Neural cell (in vitro differentiated cells): Measurements from ENCODE around the gene GAL. TPM values are rescaled to one million over a fixed set of nuclear protein-coding genes. Genes with fewer than 3 reads are reported as not detected.
A peak's percentile ranks its signal among the peaks of the same experiment; 100 is the strongest.

ENCODE experiments used
- H2AFZ ChIP-seq: fragments of 200-600, 300-800 bp; sonication (generic), shearing (Covaris generic); 2 replicates; pipeline ENCODE4 v1.6.0; 2014; ENCODE audit warnings: low read depth, mild to moderate bottlenecking, antibody characterized with exemption, low read length, moderate library complexity
- H3F3A ChIP-seq: fragments of 200-600 bp; shearing (Covaris generic); 2 replicates; pipeline ENCODE4 v1.6.1; 2016; ENCODE audit warnings: mild to moderate bottlenecking, moderate library complexity, mixed read lengths, antibody characterized with exemption, low read length; ENCODE audit not compliant: insufficient read depth, poor library complexity, severe bottlenecking
- H3K27ac ChIP-seq: fragments of 200-600, 300-800 bp; sonication (generic), shearing (Covaris generic); 2 replicates; pipeline ENCODE4 v1.5.1; 2014; ENCODE audit warnings: mild to moderate bottlenecking, low read length, moderate library complexity
- H3K27me3 ChIP-seq: fragments of 300-800, 200-600 bp; sonication (generic), shearing (Covaris generic); 2 replicates; pipeline ENCODE4 v1.6.0; 2014; ENCODE audit warnings: mild to moderate bottlenecking, low read depth, low read length, moderate library complexity; ENCODE audit not compliant: insufficient read depth
- H3K36me3 ChIP-seq: fragments of 300-800, 200-600 bp; sonication (generic), shearing (Covaris generic); 2 replicates; pipeline ENCODE4 v1.5.1; 2014; ENCODE audit warnings: mild to moderate bottlenecking, antibody characterized with exemption, low read length, moderate library complexity; ENCODE audit not compliant: insufficient read depth
- H3K4me2 ChIP-seq: fragments of 300-800, 200-600 bp; sonication (generic), shearing (Covaris generic); 2 replicates; pipeline ENCODE4 v1.6.0; 2014; ENCODE audit warnings: mild to moderate bottlenecking, low read length
- H3K4me3 ChIP-seq: fragments of 300-800, 200-600 bp; sonication (generic), shearing (Covaris generic); 2 replicates; pipeline ENCODE4 v1.5.1; 2014; ENCODE audit warnings: mild to moderate bottlenecking, low read length, moderate library complexity
- H3K79me2 ChIP-seq: fragments of 200-600 bp; shearing (Covaris generic); replicated peaks from 2 replicates; pipeline ENCODE4 v1.6.0; 2014; ENCODE audit warnings: mild to moderate bottlenecking, low read length, moderate library complexity; ENCODE audit not compliant: insufficient read depth
- H3K9ac ChIP-seq: fragments of 300-800, 200-600 bp; sonication (generic), shearing (Covaris generic); 2 replicates; pipeline ENCODE4 v1.6.1; 2016; ENCODE audit warnings: mild to moderate bottlenecking, low read length, mixed read lengths
- H3K9me2 ChIP-seq: fragments of 200-600 bp; shearing (Covaris generic); 2 replicates; pipeline ENCODE4 v1.6.1; 2016; ENCODE audit warnings: mild to moderate bottlenecking, low read length, mixed read lengths; ENCODE audit not compliant: insufficient read depth
- H3K9me3 ChIP-seq: fragments of 200-600, 300-800 bp; sonication (generic), shearing (Covaris generic); 2 replicates; pipeline ENCODE4 v1.6.1; 2016; ENCODE audit warnings: mild to moderate bottlenecking, mixed run types, low read length, moderate library complexity, mixed read lengths
- H4K20me1 ChIP-seq: fragments of 200-600 bp; shearing (Covaris generic); 2 replicates; pipeline ENCODE4 v1.6.1; 2016; ENCODE audit warnings: mild to moderate bottlenecking, mixed run types; ENCODE audit not compliant: insufficient read depth
- CTCF ChIP-seq: fragments of 450-650 bp; IDR thresholded peaks from 2 replicates; pipeline ENCODE4 v1.5.1; 2014; ENCODE audit warnings: antibody characterized with exemption, mild to moderate bottlenecking, moderate library complexity; ENCODE audit not compliant: poor library complexity, severe bottlenecking
- EP300 ChIP-seq: fragments of 450-650 bp; conservative IDR thresholded peaks from 2 replicates; pipeline ENCODE4 v1.6.1; 2014; ENCODE audit warnings: antibody characterized with exemption, mild to moderate bottlenecking, moderate library complexity; ENCODE audit not compliant: poor library complexity, severe bottlenecking
- EZH2 ChIP-seq: fragments of 200-600, 300-800 bp; shearing (Covaris generic), sonication (generic); IDR thresholded peaks from 2 replicates; pipeline ENCODE4 v1.6.1; 2014; ENCODE audit warnings: antibody characterized with exemption, low read length, borderline replicate concordance, mild to moderate bottlenecking; ENCODE audit not compliant: insufficient read depth, poor library complexity, severe bottlenecking
- MXI1 ChIP-seq: fragments of 450-650 bp; conservative IDR thresholded peaks from 2 replicates; pipeline ENCODE4 v1.6.1; 2014; ENCODE audit warnings: antibody characterized with exemption, mild to moderate bottlenecking; ENCODE audit not compliant: poor library complexity, severe bottlenecking
- POLR2AphosphoS5 ChIP-seq: IDR thresholded peaks from 2 replicates; pipeline ENCODE4 v1.6.1; 2012
- RAD21 ChIP-seq: fragments of 450-650 bp; conservative IDR thresholded peaks from 2 replicates; pipeline ENCODE4 v1.6.1; 2014; ENCODE audit warnings: antibody characterized with exemption, mild to moderate bottlenecking, moderate library complexity
- REST ChIP-seq: IDR thresholded peaks from 2 replicates; pipeline ENCODE4 v1.6.1; 2012; ENCODE audit warnings: borderline replicate concordance
- SMC3 ChIP-seq: fragments of 450-650 bp; conservative IDR thresholded peaks from 2 replicates; pipeline ENCODE4 v1.6.1; 2014; ENCODE audit warnings: antibody characterized with exemption, mild to moderate bottlenecking, moderate library complexity; ENCODE audit not compliant: poor library complexity
- TAF1 ChIP-seq: IDR thresholded peaks from 2 replicates; pipeline ENCODE4 v1.6.1; 2012; ENCODE audit warnings: low read depth
- polyA plus RNA-seq: library from polyadenylated mRNA; depleted of rRNA; stranded (reverse); fragments of >200 nt; gene quantifications from 2 replicates; pipeline ENCODE4 v1.2.3, GENCODE V29; 2014

Gene GAL
- polyA plus RNA-seq, 1 donor from 2014 or later: 2.1 TPM

GRCh38 chr11:68680541-68681231 lies 3.7 kb upstream of the GAL start:
- Histone ChIP-seq H2AFZ (no peak overlapping the region), H3K36me3 (no peaks in the 10 kb centered on the region), H4K20me1 (no peaks in the 10 kb centered on the region), H3K9me2 (no peaks in the 10 kb centered on the region), H3K27ac (peak overlapping the region; percentile 44), H3K9ac (no peak overlapping the region), H3K9me3 (no peaks in the 10 kb centered on the region), H3K79me2 (no peaks in the 10 kb centered on the region), H3K27me3 (peaks cover 35% of the 10 kb centered on the region), H3K4me2 (no peak overlapping the region), H3F3A (no peaks in the 10 kb centered on the region), H3K4me3 (no peak overlapping the region)
- TF ChIP-seq MXI1: no peak
- peak; percentile 87 for TF ChIP-seq EP300
- TF ChIP-seq EZH2: no peak
- TF ChIP-seq TAF1: no peak
- TF ChIP-seq POLR2AphosphoS5: peak; percentile 67
- TF ChIP-seq CTCF: no peak
- no peak for TF ChIP-seq REST

- Histone ChIP-seq H3K4me3 (no peak overlapping the region), H3K27me3 (peaks cover 52% of the 10 kb centered on the region), H3K79me2 (no peaks in the 10 kb centered on the region), H3K9me3 (no peaks in the 10 kb centered on the region), H2AFZ (no peak overlapping the region), H3F3A (no peaks in the 10 kb centered on the region), H3K36me3 (no peaks in the 10 kb centered on the region), H4K20me1 (no peaks in the 10 kb centered on the region), H3K27ac (no peak overlapping the region), H3K9ac (no peak overlapping the region), H3K9me2 (no peaks in the 10 kb centered on the region), H3K4me2 (no peak overlapping the region)
- TF ChIP-seq EP300 (no peak), SMC3 (no peak), POLR2AphosphoS5 (no peak), TAF1 (no peak), EZH2 (no peak), MXI1 (no peak), CTCF (no peak), RAD21 (no peak), REST (no peak)
Observed at GRCh38 chr11:68682531-68682961, 1.8 kb upstream of the GAL start.
